MM.1S (cell line): ENCODE measurements around the gene NLGN1.

Experiments
- CTCF ChIP-seq: fragments of 300-600 bp; sonication (generic); IDR thresholded peaks from 2 replicates; pipeline ENCODE4 v1.5.1; 2016; ENCODE audit warnings: antibody characterized with exemption, low read length, mixed read lengths
- EZH2 ChIP-seq: fragments of 300-600 bp; sonication (generic); optimal IDR thresholded peaks from 2 replicates; pipeline ENCODE3; 2017; ENCODE audit warnings: low read depth, mild to moderate bottlenecking, antibody characterized with exemption, low read length, mixed read lengths

DNA sequence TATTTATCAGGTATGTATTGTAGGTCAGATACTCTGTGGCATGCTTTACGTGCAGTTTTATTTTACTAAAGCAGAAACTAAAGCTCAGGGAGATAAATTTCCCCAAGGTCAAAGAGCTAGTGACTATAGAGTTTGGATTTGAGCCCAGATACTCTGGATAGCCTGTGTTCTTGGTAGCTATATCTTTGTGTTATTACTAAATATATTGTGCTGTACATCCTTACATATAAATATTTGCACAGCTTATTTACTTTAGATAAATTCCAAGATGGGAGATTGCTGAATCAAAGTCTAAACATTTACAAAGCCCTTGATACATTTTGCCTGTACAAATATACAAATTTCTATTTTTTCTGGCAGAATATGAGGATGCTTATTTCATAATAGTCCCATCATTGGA lies 800.7 kb downstream of the NLGN1 start:
- TF ChIP-seq CTCF (no peak), EZH2 (no peak)
